NCI-H2029 (cell line): ENCODE results near the gene ASZ1.
"Not testable (repeated sequence)": the region's sequence is repeated elsewhere in the genome, so short reads cannot be mapped to it uniquely, and the experiment has no call there.

Experiments used
- DNase-seq: peaks from one replicate; lab custom pipeline; 2025; lab: John Stamatoyannopoulos, UW

The ASZ1 gene

GRCh38 chr7:117427258-117427701 is at the start of gene ASZ1:
TSS of gene ASZ1 (minus strand) at chr7:117427493. CDS start at chr7:117427460, 33 bp downstream.
- no peak for DNase-seq

GRCh38 chr7:117476557-117477215 is 49.4 kb upstream of the ASZ1 start:
- no peak for DNase-seq

- no peak for DNase-seq
Measured at GRCh38 chr7:117472335-117472734, 45.0 kb upstream of the ASZ1 start.

GRCh38 chr7:117470777-117471176 is 43.5 kb upstream of the ASZ1 start:
- DNase-seq: peak; percentile 15

- DNase-seq: no peak
Measured at GRCh38 chr7:117468174-117468573, 40.9 kb upstream of the ASZ1 start.

GRCh38 chr7:117460815-117461214 is 33.5 kb upstream of the ASZ1 start:
- not testable (repeated sequence) for DNase-seq

GRCh38 chr7:117459735-117460134 is 32.4 kb upstream of the ASZ1 start:
- DNase-seq: no peak

- peak; percentile 42 for DNase-seq
Measured at GRCh38 chr7:117458977-117459583, 31.8 kb upstream of the ASZ1 start.

GRCh38 chr7:117448655-117449054 is 21.4 kb upstream of the ASZ1 start:
- DNase-seq: no peak

GRCh38 chr7:117446220-117446815 is 19.0 kb upstream of the ASZ1 start:
- DNase-seq: no peak

- no peak for DNase-seq
Measured at GRCh38 chr7:117445206-117445605, 17.9 kb upstream of the ASZ1 start.

GRCh38 chr7:117444646-117445045 is 17.4 kb upstream of the ASZ1 start:
- DNase-seq: no peak

GRCh38 chr7:117435475-117436043 is 8.3 kb upstream of the ASZ1 start:
- no peak for DNase-seq

GRCh38 chr7:117424090-117424829 is 3.0 kb downstream of the ASZ1 start:
- no peak for DNase-seq

GRCh38 chr7:117414591-117414990 is 12.7 kb downstream of the ASZ1 start:
- DNase-seq: not testable (repeated sequence)

- DNase-seq: no peak
Measured at GRCh38 chr7:117412946-117413559, 14.2 kb downstream of the ASZ1 start.

GRCh38 chr7:117412390-117412789 is 14.9 kb downstream of the ASZ1 start:
- no peak for DNase-seq

- DNase-seq: no peak
Measured at GRCh38 chr7:117411539-117411938, 15.8 kb downstream of the ASZ1 start.

GRCh38 chr7:117408831-117409230 is 18.5 kb downstream of the ASZ1 start:
- no peak for DNase-seq

- DNase-seq: no peak
Measured at GRCh38 chr7:117405519-117405918, 21.8 kb downstream of the ASZ1 start.

- no peak for DNase-seq
Measured at GRCh38 chr7:117403737-117404136, 23.6 kb downstream of the ASZ1 start.

GRCh38 chr7:117402109-117402508 is 25.2 kb downstream of the ASZ1 start:
- no peak for DNase-seq
